Measurements from ENCODE around the gene NAV3. TPM values are rescaled to one million over a fixed set of nuclear protein-coding genes. Genes with fewer than 3 reads are reported as not detected.

NAV3 gene
- total and polyA plus RNA-seq, 7 donors: 0.50 to 13.3 (median 6.8) TPM; not detected in 1

GRCh38 chr12:78155546-78155945 is 324.9 kb downstream of the NAV3 start:
- intact Hi-C loops (cut with DNase I): no loop called here

GRCh38 chr12:78156751-78157150 is 326.1 kb downstream of the NAV3 start:
- intact Hi-C loops (cut with DNase I): no loop called here
- no peak overlapping the region for H3K4me3 ChIP-seq
- no peaks in the 10 kb centered on the region for H3K36me3 ChIP-seq
- no peak overlapping the region for H3K27ac ChIP-seq
- no peaks in the 10 kb centered on the region for H3K27me3 ChIP-seq
- no peaks in the 10 kb centered on the region for H3K4me1 ChIP-seq
- no peaks in the 10 kb centered on the region for H3K9me3 ChIP-seq
- no peak for TF ChIP-seq POLR2A (IDR thresholded peaks at IDR 0.05)
- DNase-seq: no peak

More at GRCh38 chr12:78155546-78155945, 324.9 kb downstream of the NAV3 start:
- TF ChIP-seq POLR2AphosphoS5 (IDR thresholded peaks at IDR 0.05): no peak
- TF ChIP-seq EP300 (IDR thresholded peaks at IDR 0.05): no peak
- TF ChIP-seq POLR2A (IDR thresholded peaks at IDR 0.05): no peak
- TF ChIP-seq CTCF (IDR thresholded peaks at IDR 0.05): no peak
- H3K4me3 ChIP-seq: no peak overlapping the region
- H3K9me3 ChIP-seq: no peaks in the 10 kb centered on the region
- no peaks in the 10 kb centered on the region for H3K36me3 ChIP-seq
- WGBS, 2 donors: 91 to 96% methylated on average over 1 of the region's 1 CpG
- H3K27me3 ChIP-seq: no peaks in the 10 kb centered on the region
- no peak overlapping the region for H3K27ac ChIP-seq
- no peak for DNase-seq
- H3K4me1 ChIP-seq: no peaks in the 10 kb centered on the region

- WGBS, 2 donors: 86 to 98% methylated on average over 1 of the region's 1 CpG
- Histone ChIP-seq H3K27me3 (no peaks in the 10 kb centered on the region), H3K4me3 (no peak overlapping the region), H3K27ac (no peak overlapping the region), H3K36me3 (no peaks in the 10 kb centered on the region), H3K4me1 (no peaks in the 10 kb centered on the region), H3K9me3 (no peaks in the 10 kb centered on the region)
- intact Hi-C loops (cut with DNase I): no loop called here
- TF ChIP-seq POLR2AphosphoS5 (IDR thresholded peaks at IDR 0.05) (no peak), CTCF (IDR thresholded peaks at IDR 0.05) (no peak), POLR2A (IDR thresholded peaks at IDR 0.05) (no peak), EP300 (IDR thresholded peaks at IDR 0.05) (no peak)
- no peak for DNase-seq
Measured at GRCh38 chr12:78157199-78157598, 326.5 kb downstream of the NAV3 start.

- no peak for TF ChIP-seq EP300 (IDR thresholded peaks at IDR 0.05)
- TF ChIP-seq POLR2AphosphoS5 (IDR thresholded peaks at IDR 0.05): no peak
- TF ChIP-seq CTCF (IDR thresholded peaks at IDR 0.05): no peak
- no peak for TF ChIP-seq POLR2A (IDR thresholded peaks at IDR 0.05)
- H3K27ac ChIP-seq: no peak overlapping the region
- no peaks in the 10 kb centered on the region for H3K9me3 ChIP-seq
- H3K4me3 ChIP-seq: no peak overlapping the region
- H3K27me3 ChIP-seq: no peaks in the 10 kb centered on the region
- no peaks in the 10 kb centered on the region for H3K4me1 ChIP-seq
- intact Hi-C loops (cut with DNase I): no loop called here
- H3K36me3 ChIP-seq: no peaks in the 10 kb centered on the region
- no peak for DNase-seq
- 87 to 93% methylated on average over 1 of the region's 1 CpG for WGBS, 2 donors
Measured at GRCh38 chr12:78164154-78164553, 333.5 kb downstream of the NAV3 start.

GRCh38 chr12:78167510-78167909 is 336.8 kb downstream of the NAV3 start:
- no peaks in the 10 kb centered on the region for H3K36me3 ChIP-seq
- H3K27ac ChIP-seq: no peak overlapping the region
- 36 to 63% methylated on average over 3 of the region's 3 CpGs for WGBS, 2 donors
- H3K4me1 ChIP-seq: no peaks in the 10 kb centered on the region
- H3K9me3 ChIP-seq: no peaks in the 10 kb centered on the region
- intact Hi-C loops (cut with DNase I): no loop called here
- TF ChIP-seq CTCF (IDR thresholded peaks at IDR 0.05) (no peak), EP300 (IDR thresholded peaks at IDR 0.05) (no peak), POLR2AphosphoS5 (IDR thresholded peaks at IDR 0.05) (no peak), POLR2A (IDR thresholded peaks at IDR 0.05) (no peak)
- H3K4me3 ChIP-seq: no peak overlapping the region
- no peaks in the 10 kb centered on the region for H3K27me3 ChIP-seq
- DNase-seq: no peak

Data from sigmoid colon (tissue), 7 donors.